ENCODE results near the gene TEX28.
A peak's percentile ranks its signal among the peaks of the same experiment; 100 is the strongest.
"Not testable (repeated sequence)": the region's sequence is repeated elsewhere in the genome, so short reads cannot be mapped to it uniquely, and the experiment has no call there.

The TEX28 gene

GRCh38 chrX:154294791-154295574, at the start of gene TEX28:
TSS of gene TEX28 (minus strand) at chrX:154295124. CDS start at chrX:154292117, 3,007 bp downstream.
- Histone ChIP-seq H3F3A (ENCODE audit: insufficient read depth) (peaks cover 13% of the 10 kb centered on the region), H3K9ac (ENCODE audit: low read length) (no peak within 1 kb of the TSS), H3K4me2 (ENCODE audit: low read depth, low read length, poor library complexity, severe bottlenecking) (no peak within 1 kb of the TSS), H4K20me1 (ENCODE audit: low read depth, low read length) (no peaks in the 10 kb centered on the region), H3K79me2 (ENCODE audit: insufficient read depth, low read length) (no peaks in the 10 kb centered on the region), H3K36me3 (ENCODE audit: low read length) (no peaks in the 10 kb centered on the region), H3K27ac (ENCODE audit: low read depth, low read length) (no peak within 1 kb of the TSS), H3K27me3 (ENCODE audit: low read length) (no peaks in the 10 kb centered on the region), H3K9me2 (replicated peaks; ENCODE audit: insufficient read depth, low read length) (no peaks in the 10 kb centered on the region), H2AFZ (ENCODE audit: low read depth, low read length, severe bottlenecking) (no peak within 1 kb of the TSS), H3K9me3 (ENCODE audit: insufficient read depth, low read length) (no peaks in the 10 kb centered on the region), H3K4me3 (ENCODE audit: insufficient read depth, low read length, poor library complexity, severe bottlenecking) (no peak within 1 kb of the TSS)
- TF ChIP-seq EZH2phosphoT487 (conservative IDR thresholded peaks at IDR 0.05; ENCODE audit: low read length): no peak

- not testable (repeated sequence) for H3K36me3 ChIP-seq (ENCODE audit: low read length); H3K79me2 ChIP-seq (ENCODE audit: insufficient read depth, low read length); H2AFZ ChIP-seq (ENCODE audit: low read depth, low read length, severe bottlenecking); H4K20me1 ChIP-seq (ENCODE audit: low read depth, low read length); H3K27ac ChIP-seq (ENCODE audit: low read depth, low read length); H3K9ac ChIP-seq (ENCODE audit: low read length); H3K4me2 ChIP-seq (ENCODE audit: low read depth, low read length, poor library complexity, severe bottlenecking); H3K9me3 ChIP-seq (ENCODE audit: insufficient read depth, low read length); H3K9me2 ChIP-seq (replicated peaks; ENCODE audit: insufficient read depth, low read length); H3F3A ChIP-seq (ENCODE audit: insufficient read depth); H3K27me3 ChIP-seq (ENCODE audit: low read length); H3K4me3 ChIP-seq (ENCODE audit: insufficient read depth, low read length, poor library complexity, severe bottlenecking)
Measured at GRCh38 chrX:154343620-154344019, 48.7 kb upstream of the TEX28 start.

GRCh38 chrX:154343063-154343462, 48.1 kb upstream of the TEX28 start:
- not testable (repeated sequence) for H3K9me2 ChIP-seq (replicated peaks; ENCODE audit: insufficient read depth, low read length); H4K20me1 ChIP-seq (ENCODE audit: low read depth, low read length); H3K4me3 ChIP-seq (ENCODE audit: insufficient read depth, low read length, poor library complexity, severe bottlenecking); H3K79me2 ChIP-seq (ENCODE audit: insufficient read depth, low read length); H2AFZ ChIP-seq (ENCODE audit: low read depth, low read length, severe bottlenecking); H3K9me3 ChIP-seq (ENCODE audit: insufficient read depth, low read length); H3K4me2 ChIP-seq (ENCODE audit: low read depth, low read length, poor library complexity, severe bottlenecking); H3K27me3 ChIP-seq (ENCODE audit: low read length); H3K9ac ChIP-seq (ENCODE audit: low read length); H3K36me3 ChIP-seq (ENCODE audit: low read length); H3F3A ChIP-seq (ENCODE audit: insufficient read depth); H3K27ac ChIP-seq (ENCODE audit: low read depth, low read length)

- not testable (repeated sequence) for H3K27me3 ChIP-seq (ENCODE audit: low read length); H3K79me2 ChIP-seq (ENCODE audit: insufficient read depth, low read length); H2AFZ ChIP-seq (ENCODE audit: low read depth, low read length, severe bottlenecking); H3K27ac ChIP-seq (ENCODE audit: low read depth, low read length); H3K36me3 ChIP-seq (ENCODE audit: low read length); H3K9ac ChIP-seq (ENCODE audit: low read length); H3K4me2 ChIP-seq (ENCODE audit: low read depth, low read length, poor library complexity, severe bottlenecking); H3F3A ChIP-seq (ENCODE audit: insufficient read depth); H3K9me3 ChIP-seq (ENCODE audit: insufficient read depth, low read length); H3K9me2 ChIP-seq (replicated peaks; ENCODE audit: insufficient read depth, low read length); H3K4me3 ChIP-seq (ENCODE audit: insufficient read depth, low read length, poor library complexity, severe bottlenecking); H4K20me1 ChIP-seq (ENCODE audit: low read depth, low read length)
Measured at GRCh38 chrX:154341399-154342298, 46.7 kb upstream of the TEX28 start.

GRCh38 chrX:154334496-154334895, 39.6 kb upstream of the TEX28 start:
- Histone ChIP-seq H3F3A (ENCODE audit: insufficient read depth) (no peaks in the 10 kb centered on the region), H4K20me1 (ENCODE audit: low read depth, low read length) (no peaks in the 10 kb centered on the region), H3K9me2 (replicated peaks; ENCODE audit: insufficient read depth, low read length) (no peaks in the 10 kb centered on the region), H3K79me2 (ENCODE audit: insufficient read depth, low read length) (no peaks in the 10 kb centered on the region), H3K4me3 (ENCODE audit: insufficient read depth, low read length, poor library complexity, severe bottlenecking) (no peak overlapping the region), H3K27ac (ENCODE audit: low read depth, low read length) (no peak overlapping the region), H3K9ac (ENCODE audit: low read length) (no peak overlapping the region), H2AFZ (ENCODE audit: low read depth, low read length, severe bottlenecking) (no peak overlapping the region), H3K27me3 (ENCODE audit: low read length) (no peaks in the 10 kb centered on the region), H3K36me3 (ENCODE audit: low read length) (no peaks in the 10 kb centered on the region), H3K4me2 (ENCODE audit: low read depth, low read length, poor library complexity, severe bottlenecking) (peak overlapping the region; percentile 2), H3K9me3 (ENCODE audit: insufficient read depth, low read length) (no peaks in the 10 kb centered on the region)
- TF ChIP-seq CTCF (IDR thresholded peaks at IDR 0.05; ENCODE audit: insufficient read depth, low read length, poor library complexity, severe bottlenecking) (no peak), EZH2phosphoT487 (conservative IDR thresholded peaks at IDR 0.05; ENCODE audit: low read length) (no peak)
